ENCODE measurements around the gene CCDC148.

CCDC148 gene

DNA sequence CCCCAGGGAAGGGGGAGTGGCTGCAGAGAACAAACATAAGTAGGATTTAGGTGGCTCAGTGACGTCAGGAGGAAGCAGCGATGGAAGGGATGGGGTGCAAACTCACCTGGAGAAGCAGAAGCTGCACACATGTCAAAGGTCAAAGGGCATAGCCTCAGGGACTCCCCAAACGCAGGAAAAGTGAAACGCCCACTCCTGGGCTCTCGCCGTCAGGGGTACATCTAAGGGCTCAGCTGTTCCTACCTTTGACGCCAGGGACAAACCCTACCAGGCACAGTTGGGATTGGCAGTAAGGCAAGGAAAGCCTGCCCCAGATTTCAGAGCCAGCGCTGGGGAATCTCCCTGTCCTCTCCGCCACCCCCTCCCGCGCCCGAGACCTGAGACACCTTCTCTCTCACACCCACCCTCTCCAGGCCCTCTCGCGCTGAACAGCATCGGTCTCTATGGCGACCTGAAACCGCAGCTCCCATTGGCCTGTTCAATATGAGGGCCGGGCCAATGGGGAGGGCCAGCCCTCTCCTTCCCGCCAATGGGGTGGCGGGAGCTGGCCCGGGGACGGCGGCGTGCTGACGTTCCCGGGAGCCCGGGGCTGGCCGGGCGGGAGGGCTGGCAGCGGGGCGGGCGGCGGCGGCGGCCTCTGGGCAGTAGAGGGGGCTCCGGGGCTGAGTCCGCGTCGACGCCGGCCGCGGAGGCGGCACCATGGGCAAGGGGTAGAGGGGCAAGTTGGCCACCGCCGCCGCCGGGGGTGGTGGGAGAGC is at the start of gene CCDC148, which contains the start of gene PKP4:
Gene CCDC148, minus strand, starts transcription at position 445 of the 758 bp plus-strand sequence. Its CDS starts 314 bp downstream, at position 131.
Gene PKP4, plus strand, starts transcription at position 644 of the 758 bp plus-strand sequence. CDS start 76,233 bp downstream, outside the sequence.
- peak; percentile 87 for DNase-seq

- DNase-seq: no peak
These were observed 48.9 kb upstream of the CCDC148 start for GRCh38 chr2:158505448-158505934.

DNA sequence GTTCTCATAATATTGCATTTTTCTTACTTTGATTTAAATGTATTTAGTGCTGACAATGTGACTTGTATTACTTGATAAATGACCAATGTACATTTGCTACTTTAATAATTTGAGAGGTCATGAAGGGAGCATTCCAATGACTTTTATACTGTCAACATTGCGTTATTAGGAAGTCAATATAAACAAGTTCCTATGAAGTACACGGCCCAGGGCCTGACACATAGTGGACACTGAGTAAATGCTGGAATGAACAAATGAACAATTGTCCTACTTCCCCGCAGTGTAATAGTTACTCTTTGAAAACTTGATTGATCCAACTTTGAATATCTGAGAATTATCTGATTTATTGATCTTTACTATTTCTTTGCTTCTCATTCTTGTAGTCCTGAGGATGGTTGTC is 47.5 kb upstream of the CCDC148 start:
- DNase-seq: no peak

- no peak for DNase-seq
These were observed 46.4 kb upstream of the CCDC148 start for GRCh38 chr2:158502974-158503373.

DNA sequence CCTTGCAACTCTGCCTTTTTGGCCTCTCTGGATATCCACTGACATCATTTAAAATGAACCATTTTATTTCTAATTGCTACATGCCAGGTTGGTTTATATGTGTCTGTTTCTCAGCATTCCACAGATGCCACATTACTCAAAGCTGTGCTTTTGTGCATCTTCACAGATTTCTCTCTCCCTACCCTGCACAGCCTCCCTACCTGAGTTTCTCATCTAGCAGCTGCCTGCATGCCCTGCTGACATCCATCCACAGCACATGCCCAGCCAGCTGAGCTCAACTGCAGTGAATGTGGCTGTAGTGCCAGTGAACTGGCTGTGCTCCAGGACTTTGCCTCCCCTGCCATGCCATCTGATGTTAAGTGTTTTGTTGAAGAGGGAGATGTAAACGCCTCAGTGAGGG is 44.7 kb upstream of the CCDC148 start:
- DNase-seq: peak; percentile 46

GRCh38 chr2:158500333-158500732 is 43.8 kb upstream of the CCDC148 start:
- DNase-seq: no peak

DNA sequence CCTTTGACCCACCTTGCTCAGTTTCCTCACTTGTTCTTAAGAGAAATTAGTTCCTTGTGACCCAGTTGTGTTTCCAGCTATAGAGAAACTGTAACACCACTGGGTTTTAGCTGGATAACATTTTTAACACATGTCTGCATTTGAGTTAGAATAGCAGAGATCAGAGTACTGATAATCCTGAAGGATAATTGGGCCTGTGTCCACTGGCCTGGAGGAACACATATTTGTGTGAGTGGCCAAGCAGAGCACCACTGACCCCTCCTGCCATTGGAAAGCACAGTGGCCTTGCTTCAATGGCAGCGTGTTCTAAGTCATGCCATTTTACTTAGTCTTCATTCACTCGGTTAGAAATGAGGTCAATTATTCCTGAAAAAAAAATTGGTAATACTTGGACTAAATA is 42.8 kb upstream of the CCDC148 start:
- DNase-seq: no peak

GRCh38 chr2:158498749-158499136 is 42.2 kb upstream of the CCDC148 start:
- no peak for DNase-seq

DNA sequence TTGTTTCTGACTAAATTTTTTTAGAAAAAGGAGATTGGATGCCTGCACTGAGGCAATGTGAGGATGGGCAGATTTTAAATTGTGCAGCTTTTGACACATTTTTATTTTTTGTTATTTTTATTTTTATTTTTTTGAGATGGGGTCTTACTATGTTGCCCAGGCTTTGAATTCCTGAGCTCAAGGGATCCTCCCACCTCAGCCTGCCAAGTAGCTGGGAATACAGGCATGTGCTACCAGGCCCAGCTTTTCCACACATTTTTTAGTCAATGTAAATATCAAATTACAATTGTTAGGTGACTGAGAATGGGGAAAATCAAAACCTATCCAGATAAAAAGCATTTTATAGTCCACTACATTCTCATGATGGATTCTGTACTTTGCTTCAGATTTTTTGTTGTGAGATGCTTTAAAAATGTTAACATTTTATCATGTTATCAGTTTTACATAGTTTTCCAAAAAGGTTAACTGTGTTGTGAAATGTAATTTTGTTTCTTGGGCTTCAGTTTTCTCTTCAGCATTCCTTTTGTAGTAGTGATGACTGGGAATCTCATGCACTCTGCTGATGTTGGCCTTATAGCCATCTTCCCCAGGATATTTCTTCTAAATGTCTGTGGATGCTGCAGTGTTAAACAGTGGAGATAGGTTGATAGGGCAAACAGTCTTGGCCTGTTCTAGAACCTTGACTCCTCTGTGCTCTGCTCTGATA is 41.6 kb upstream of the CCDC148 start:
- DNase-seq: no peak

- no peak for DNase-seq
These were observed 40.9 kb upstream of the CCDC148 start for GRCh38 chr2:158497486-158497885.

DNA sequence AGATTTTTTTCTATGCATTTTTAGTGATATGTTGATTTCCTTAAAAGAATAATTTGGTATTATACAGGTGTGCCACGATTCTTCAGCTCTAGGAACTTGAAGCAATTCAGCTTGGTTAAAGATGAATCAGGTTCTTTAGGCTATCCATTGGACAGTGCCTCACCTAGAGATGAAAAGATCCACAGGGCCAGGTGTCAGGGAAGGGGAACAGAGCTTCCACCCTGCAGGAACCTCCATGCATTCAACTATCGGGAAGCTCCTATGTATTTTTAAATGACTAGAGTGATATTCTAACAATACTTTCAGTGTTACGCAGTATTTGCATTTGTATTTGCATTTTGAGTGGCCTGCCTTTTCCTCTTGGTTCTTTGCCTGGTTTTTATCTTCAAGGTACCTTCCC is 40.4 kb upstream of the CCDC148 start:
- DNase-seq: no peak

DNA sequence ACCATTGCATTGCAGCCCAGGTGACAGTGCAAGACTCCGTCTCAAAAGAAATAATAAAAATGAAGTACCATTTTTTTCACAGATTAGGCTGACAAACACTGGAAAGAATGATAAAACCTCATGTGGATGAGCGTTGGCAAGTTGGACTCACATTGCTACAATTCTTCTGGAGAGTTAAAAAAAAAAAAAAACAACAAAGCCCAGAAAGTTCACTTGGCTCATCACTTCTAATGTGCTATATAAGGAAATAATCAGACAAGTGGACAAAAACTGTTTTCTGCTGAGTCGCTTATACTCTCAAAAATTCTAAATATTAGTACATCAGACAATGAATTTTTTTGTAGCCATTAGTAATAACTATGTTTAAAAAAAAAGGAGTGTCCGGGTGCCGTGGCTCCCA is 38.6 kb upstream of the CCDC148 start:
- DNase-seq: no peak

DNA sequence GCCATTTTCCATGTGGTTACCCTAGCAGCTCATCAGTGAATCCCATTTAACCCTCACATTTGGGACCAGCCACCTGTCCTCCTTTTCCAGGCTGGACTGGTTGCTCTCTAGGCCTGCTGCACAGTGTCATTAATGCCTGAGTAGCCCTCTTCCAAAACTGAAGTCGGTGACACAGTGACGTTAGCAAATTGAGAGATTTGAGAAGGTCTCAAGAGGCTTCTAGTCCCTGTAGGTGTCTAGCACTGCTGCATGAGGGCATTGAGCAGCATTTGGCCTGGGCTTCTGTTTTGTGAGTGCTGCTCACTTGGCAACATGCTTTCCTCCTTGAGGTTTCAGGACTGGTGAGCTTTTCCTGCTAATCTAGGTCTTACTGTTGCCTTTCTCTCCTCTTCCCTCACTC is 36.9 kb upstream of the CCDC148 start:
- no peak for DNase-seq

GRCh38 chr2:158491072-158491471 is 34.5 kb upstream of the CCDC148 start:
- DNase-seq: no peak

DNA sequence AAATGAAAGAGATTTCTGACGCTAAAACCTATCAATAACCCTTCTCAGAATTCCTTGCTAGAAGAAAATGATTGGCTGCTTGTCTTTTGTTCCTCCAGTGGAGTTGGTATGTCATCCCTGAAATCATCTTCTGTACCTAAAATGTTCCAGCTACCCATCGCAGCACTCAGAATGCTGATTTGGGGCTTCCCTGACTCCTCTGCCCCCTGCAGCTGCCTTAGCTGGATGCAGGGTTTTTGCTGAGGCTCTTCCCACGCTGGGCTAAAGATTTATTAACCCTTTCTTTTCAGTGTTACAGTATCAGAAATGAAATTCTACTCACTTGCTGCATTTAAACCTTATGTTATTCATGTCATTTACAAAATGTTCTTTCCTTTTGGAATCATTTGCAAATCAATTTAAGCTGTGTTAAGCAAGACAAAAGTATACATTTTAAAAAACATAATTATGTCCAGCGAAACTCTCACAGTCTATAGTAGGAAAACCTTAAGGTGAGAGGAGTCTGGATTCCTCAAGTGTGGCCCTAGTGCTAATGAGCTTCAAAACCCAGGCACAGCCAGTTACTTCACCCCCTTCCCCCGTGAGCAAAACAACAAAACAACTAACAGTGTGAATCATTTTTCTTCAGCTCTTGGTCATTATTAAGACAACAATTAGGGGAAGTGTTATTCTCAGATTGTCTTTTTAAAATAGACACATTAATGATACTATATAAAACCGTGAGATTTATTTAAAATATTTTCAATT is 33.0 kb upstream of the CCDC148 start:
- no peak for DNase-seq

DNA sequence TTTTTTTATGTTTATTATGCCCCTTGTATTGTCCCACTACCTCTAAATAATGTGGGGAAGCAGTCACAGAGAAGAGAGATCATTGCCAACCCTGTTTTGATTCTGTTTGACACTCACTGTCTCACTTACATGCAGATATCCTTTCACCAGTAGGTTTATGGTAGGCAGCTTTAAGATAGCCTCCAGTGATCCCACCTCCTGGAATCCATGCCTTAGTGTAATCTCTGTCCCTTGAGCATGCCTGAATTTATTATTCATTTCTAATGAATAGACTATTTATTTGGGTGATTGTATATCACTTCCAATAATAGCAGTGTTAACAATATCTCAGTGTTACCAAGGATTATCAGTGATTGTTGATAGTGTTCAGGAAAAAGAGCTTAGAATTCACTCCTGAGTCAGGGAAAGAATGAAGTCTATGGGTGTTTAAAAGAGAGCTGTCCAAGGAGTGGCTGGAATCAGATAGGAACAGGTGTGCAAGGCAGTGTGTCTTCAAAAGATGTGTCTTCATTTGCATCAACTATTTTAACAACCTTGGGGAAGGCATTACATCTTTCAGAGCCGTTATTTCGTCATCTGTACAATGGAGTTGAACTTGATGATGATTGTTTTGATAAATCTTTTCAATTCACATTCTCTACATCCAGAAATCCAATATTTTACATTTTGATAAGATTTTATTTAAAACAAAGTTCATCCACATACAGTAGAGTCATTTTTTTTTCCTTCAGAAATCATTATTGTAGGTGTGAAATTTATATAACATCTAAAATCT is 32.1 kb upstream of the CCDC148 start:
- DNase-seq: no peak

DNA sequence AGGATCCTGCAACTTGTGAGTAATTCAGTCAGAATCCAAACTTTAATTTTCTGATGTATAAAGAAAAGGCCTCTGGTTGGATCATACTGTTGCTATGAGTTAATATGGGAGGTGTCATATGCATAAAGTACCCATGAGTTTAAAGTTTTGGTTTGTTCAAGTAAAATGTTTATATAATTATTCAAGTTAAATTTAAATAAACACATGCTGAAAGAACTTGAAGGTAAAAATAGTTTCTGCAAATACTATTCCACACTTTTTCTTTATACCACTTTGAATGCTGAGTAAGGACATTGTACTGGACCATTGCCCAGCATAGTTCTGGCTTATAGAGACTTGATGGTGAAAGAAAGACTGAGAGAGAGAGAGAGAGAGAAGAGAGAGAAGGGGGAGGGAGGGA is 30.9 kb upstream of the CCDC148 start:
- no peak for DNase-seq

DNA sequence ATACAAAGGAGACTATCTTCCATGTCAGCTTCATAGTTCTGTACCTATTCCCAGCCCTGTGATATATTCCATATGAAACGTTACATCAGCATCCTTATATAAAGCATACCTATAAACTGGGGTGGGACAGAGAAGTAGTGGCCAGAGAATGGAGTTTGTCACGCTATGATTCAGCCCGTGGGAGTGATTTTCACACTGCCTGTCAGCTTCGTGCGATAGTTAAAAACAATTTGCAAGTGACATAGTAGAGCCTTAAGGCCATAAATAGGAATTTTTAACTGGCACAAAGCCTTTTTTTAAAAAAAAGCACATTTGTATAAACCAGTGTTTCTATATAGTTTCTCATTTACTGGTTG is 30.4 kb upstream of the CCDC148 start:
- no peak for DNase-seq

DNA sequence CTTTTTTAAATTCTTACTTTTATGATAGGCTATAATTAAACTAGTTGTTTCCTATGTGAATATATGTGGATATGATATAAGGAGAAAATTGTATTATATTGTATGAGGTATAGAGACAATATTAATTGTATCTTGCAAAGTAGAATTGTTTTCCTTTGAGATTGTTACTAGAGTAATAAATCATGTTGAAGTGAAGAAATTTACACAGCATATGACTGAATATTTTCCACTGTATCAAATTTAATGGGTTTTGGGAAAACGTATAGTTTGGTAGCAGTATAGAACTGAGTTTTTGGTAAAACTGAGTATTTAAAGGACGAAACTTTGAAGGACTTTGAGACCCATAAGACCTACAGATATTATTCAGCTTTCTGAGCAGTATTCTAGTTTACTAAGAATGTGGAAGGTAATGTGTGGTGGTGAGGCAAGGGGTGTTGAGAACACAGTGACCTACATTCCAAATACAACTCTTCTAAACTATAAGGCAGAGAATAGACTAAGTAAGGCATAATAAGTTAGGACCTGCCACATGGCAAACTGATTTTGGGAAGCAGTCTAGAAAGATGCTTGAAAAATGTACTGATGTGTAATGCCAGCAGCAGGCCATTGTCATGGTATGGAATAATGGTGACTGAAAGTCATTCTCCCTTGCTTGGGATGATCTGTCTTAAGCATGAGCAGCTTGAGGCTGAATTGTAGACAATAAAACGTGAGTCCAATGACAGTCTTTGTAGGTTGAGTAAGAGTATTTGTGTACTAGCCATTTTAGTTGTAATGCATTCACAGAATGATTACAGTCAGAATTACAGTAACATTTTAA is 29.8 kb upstream of the CCDC148 start:
- no peak for DNase-seq

- DNase-seq: no peak
These were observed 28.5 kb upstream of the CCDC148 start for GRCh38 chr2:158484892-158485556.

DNA sequence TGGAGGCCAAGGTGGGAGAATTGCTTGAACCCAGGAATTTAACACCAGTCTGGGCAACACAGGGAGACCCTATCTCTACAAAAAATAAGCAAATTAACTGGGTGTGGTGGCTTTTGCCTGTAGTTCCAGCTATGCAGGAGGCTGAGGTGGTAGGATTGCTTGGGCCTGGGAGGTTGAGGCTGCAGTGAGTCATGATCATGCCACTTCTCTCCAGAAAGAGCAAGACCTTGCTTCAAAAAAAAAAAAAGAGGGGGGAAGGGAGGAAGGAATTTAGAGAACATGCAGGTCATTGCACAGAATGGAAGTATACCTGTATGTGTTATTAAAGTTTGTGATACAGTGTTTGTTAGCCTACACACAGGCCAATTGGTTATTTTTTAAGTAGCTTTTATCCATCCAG is 26.0 kb upstream of the CCDC148 start:
- no peak for DNase-seq
